ENCODE measurements around the gene LDHAL6B.

Gene LDHAL6B

GRCh38 chr15:59203657-59204056 lies 3.0 kb upstream of the LDHAL6B start:
- H3K9me3 ChIP-seq, result no peaks in the 10 kb centered on the region
- H3K36me3 ChIP-seq, result no peaks in the 10 kb centered on the region

GRCh38 chr15:59205839-59206622 lies 612 bp upstream of the LDHAL6B start:
- Histone ChIP-seq H3K9me3 (no peaks in the 10 kb centered on the region), H3K4me3 (ENCODE audit: low read depth, low read length) (no peak overlapping the region), H3K36me3 (no peaks in the 10 kb centered on the region), H3K4me1 (no peaks in the 10 kb centered on the region), H3K27me3 (no peaks in the 10 kb centered on the region; the same call in 1 of the 2 replicates)
- TF ChIP-seq CTCF (IDR thresholded peaks at IDR 0.05; ENCODE audit: low read depth, low read length), result no peak
- no peak for DNase-seq

More at GRCh38 chr15:59203657-59204056, 3.0 kb upstream of the LDHAL6B start:
- Histone ChIP-seq H3K27me3 (no peaks in the 10 kb centered on the region; the same call in 1 of the 2 replicates), H3K4me3 (ENCODE audit: low read depth, low read length) (no peak overlapping the region), H3K4me1 (no peaks in the 10 kb centered on the region)
- no peak for TF ChIP-seq CTCF (IDR thresholded peaks at IDR 0.05; ENCODE audit: low read depth, low read length)
- no peak for DNase-seq

GRCh38 chr15:59208613-59209249 lies 2.1 kb downstream of the LDHAL6B start:
- Histone ChIP-seq H3K4me1 (no peaks in the 10 kb centered on the region), H3K9me3 (no peaks in the 10 kb centered on the region), H3K27me3 (no peaks in the 10 kb centered on the region; the same call in 1 of the 2 replicates), H3K4me3 (ENCODE audit: low read depth, low read length) (no peak overlapping the region), H3K36me3 (no peaks in the 10 kb centered on the region)
- no peak for DNase-seq
- TF ChIP-seq CTCF (IDR thresholded peaks at IDR 0.05; ENCODE audit: low read depth, low read length), result no peak

GRCh38 chr15:59210186-59210585 lies 3.5 kb downstream of the LDHAL6B start:
- Histone ChIP-seq H3K9me3 (no peaks in the 10 kb centered on the region), H3K36me3 (no peaks in the 10 kb centered on the region), H3K27me3 (no peaks in the 10 kb centered on the region; the same call in none of the 2 replicates), H3K4me3 (ENCODE audit: low read depth, low read length) (no peak overlapping the region), H3K4me1 (no peaks in the 10 kb centered on the region)
- DNase-seq, result no peak
- TF ChIP-seq CTCF (IDR thresholded peaks at IDR 0.05; ENCODE audit: low read depth, low read length), result no peak

GRCh38 chr15:59216911-59217310 lies 10.3 kb downstream of the LDHAL6B start:
- H3K4me1 ChIP-seq, result no peaks in the 10 kb centered on the region
- DNase-seq, result no peak
- no peaks in the 10 kb centered on the region for H3K9me3 ChIP-seq
- no peak for TF ChIP-seq CTCF (IDR thresholded peaks at IDR 0.05; ENCODE audit: low read depth, low read length)
- H3K36me3 ChIP-seq, result no peaks in the 10 kb centered on the region
- H3K27me3 ChIP-seq, result peaks cover 5% of the 10 kb centered on the region
- no peak overlapping the region for H3K4me3 ChIP-seq (ENCODE audit: low read depth, low read length)

Measured in BE2C (cell line).